ENCODE results near the gene ACOX3. TPM values are rescaled to one million over a fixed set of nuclear protein-coding genes. Genes with fewer than 3 reads are reported as not detected.

Gene ACOX3
- total RNA-seq, 1 experiment from 2014 or later, result 12.2 TPM

DNA sequence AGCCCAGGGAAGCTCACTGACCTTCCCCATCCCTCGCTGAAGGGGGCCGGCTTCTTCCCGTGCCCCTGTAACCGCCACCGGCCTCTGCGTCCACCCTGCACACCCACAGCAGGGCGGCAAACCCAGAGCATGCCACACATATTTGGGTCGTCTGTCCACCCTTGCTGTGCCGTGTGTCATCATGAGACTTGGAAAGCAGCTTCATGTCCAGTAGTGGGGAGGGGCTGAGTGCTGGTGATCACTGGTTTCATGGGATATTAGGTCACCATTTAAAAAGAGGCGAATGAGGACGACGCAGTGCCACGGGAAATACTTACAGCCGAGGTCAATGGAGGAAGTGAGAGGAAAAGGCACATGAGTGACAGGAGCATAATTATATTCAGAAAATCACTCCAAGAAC lies 96.1 kb downstream of the ACOX3 start:
- ChIA-PET CTCF (no interaction called here), POLR2A (ENCODE audit: unreplicated experiment) (no interaction called here)
- H3K36me3 ChIP-seq (ENCODE audit: low read depth, low read length), result no peaks in the 10 kb centered on the region
- H3K4me1 ChIP-seq (ENCODE audit: insufficient read depth, low read length), result no peaks in the 10 kb centered on the region
- ATAC-seq (no peak), DNase-seq (no peak)
- no peaks in the 10 kb centered on the region for H3K9me3 ChIP-seq (ENCODE audit: low read length)
- intact Hi-C loops (cut with micrococcal nuclease), result no loop called here
- no peak overlapping the region for H3K27ac ChIP-seq (ENCODE audit: low read length)
- H4K20me1 ChIP-seq (ENCODE audit: low read length), result no peaks in the 10 kb centered on the region
- BruUV-seq (replicated peaks), result no TSS peak
- H2AFZ ChIP-seq (ENCODE audit: low read length), result no peak overlapping the region
- H3K27me3 ChIP-seq (ENCODE audit: low read length), result no peaks in the 10 kb centered on the region
- no peak for TF ChIP-seq EZH2phosphoT487 (IDR thresholded peaks at IDR 0.05; ENCODE audit: borderline replicate concordance, low read length)
- no peak for TF ChIP-seq EZH2 (IDR thresholded peaks at IDR 0.05; ENCODE audit: low read length, unreplicated experiment)
- TF ChIP-seq, protein P1, sequence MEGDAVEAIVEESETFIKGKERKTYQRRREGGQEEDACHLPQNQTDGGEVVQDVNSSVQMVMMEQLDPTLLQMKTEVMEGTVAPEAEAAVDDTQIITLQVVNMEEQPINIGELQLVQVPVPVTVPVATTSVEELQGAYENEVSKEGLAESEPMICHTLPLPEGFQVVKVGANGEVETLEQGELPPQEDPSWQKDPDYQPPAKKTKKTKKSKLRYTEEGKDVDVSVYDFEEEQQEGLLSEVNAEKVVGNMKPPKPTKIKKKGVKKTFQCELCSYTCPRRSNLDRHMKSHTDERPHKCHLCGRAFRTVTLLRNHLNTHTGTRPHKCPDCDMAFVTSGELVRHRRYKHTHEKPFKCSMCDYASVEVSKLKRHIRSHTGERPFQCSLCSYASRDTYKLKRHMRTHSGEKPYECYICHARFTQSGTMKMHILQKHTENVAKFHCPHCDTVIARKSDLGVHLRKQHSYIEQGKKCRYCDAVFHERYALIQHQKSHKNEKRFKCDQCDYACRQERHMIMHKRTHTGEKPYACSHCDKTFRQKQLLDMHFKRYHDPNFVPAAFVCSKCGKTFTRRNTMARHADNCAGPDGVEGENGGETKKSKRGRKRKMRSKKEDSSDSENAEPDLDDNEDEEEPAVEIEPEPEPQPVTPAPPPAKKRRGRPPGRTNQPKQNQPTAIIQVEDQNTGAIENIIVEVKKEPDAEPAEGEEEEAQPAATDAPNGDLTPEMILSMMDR (conservative IDR thresholded peaks at IDR 0.05; ENCODE audit: low read depth, low read length), result no peak
- no peak overlapping the region for H3K9ac ChIP-seq (ENCODE audit: low read length)
- no peak overlapping the region for H3K4me3 ChIP-seq (ENCODE audit: low read length)
- H3K9me2 ChIP-seq (replicated peaks; ENCODE audit: low read length), result no peaks in the 10 kb centered on the region
- no peak overlapping the region for H3K4me2 ChIP-seq (ENCODE audit: low read length)
- H3F3A ChIP-seq (ENCODE audit: low read length, unreplicated experiment), result no peaks in the 10 kb centered on the region
- H3K79me2 ChIP-seq (ENCODE audit: low read length), result no peaks in the 10 kb centered on the region

DNA sequence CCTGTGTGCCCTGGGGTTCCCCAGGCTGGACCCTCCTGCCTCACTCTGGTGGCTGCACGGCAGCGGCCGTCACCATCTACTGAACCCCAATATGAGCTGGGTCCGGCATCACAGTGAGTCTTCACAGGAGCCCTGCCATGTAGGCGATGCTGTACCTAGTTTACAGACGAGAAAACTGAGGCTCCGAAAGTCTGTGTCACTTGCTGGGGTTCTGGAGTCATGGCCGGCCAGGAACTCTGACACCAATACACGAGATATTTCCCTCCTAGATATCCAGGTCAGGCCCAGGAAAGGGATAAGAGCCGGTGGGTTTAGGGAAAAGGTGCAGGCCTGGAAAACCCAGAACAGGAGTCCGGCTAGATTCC lies 96.6 kb downstream of the ACOX3 start:
- TF ChIP-seq EZH2phosphoT487 (IDR thresholded peaks at IDR 0.05; ENCODE audit: borderline replicate concordance, low read length), result no peak
- TF ChIP-seq, protein P1 (conservative IDR thresholded peaks at IDR 0.05; ENCODE audit: low read depth, low read length), result no peak
- no peak for TF ChIP-seq EZH2 (IDR thresholded peaks at IDR 0.05; ENCODE audit: low read length, unreplicated experiment)
- CTCF ChIA-PET, result no interaction called here
- no peak overlapping the region for H3K27ac ChIP-seq (ENCODE audit: low read length)

DNA sequence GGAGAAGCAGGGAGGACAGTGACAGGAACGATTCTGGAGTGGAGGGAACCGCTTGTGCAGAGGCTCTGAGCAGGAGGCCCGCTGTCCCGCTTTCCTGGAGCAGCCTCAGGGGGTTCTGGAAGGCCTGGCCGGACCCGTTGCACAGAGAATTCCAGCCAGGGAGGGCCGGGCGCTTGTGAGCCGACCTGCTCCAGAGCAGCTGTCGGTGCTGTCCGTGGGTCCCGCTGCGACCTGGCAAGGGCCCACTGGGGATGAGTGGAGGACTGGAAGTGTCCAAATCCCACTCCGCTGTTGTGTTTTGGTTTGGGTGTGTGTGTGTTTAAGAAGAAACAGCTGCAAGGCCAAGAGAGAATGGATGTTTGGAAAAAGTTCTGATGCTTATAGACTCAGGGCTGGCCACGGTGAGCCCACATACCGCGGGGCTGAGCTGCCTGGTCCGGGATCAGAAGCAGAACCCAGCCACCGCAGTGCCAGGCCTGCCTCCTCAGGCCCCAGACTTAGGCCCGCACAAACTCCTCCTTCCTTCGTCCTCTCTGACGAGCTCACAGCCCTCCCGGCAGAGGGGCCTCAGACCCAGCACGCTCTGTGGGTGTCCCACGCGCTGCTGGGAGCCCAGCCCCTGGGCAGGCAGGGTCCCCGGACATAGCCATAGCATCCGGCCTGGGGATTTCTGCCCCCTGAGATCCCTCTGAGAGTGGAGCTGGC lies 97.1 kb downstream of the ACOX3 start:
- BruUV-seq (replicated peaks), result no TSS peak
- Histone ChIP-seq H3K9me2 (replicated peaks; ENCODE audit: low read length) (no peaks in the 10 kb centered on the region), H3K4me3 (ENCODE audit: low read length) (no peak overlapping the region), H3K36me3 (ENCODE audit: low read depth, low read length) (no peaks in the 10 kb centered on the region), H3K4me2 (ENCODE audit: low read length) (no peak overlapping the region), H3K4me1 (ENCODE audit: insufficient read depth, low read length) (no peaks in the 10 kb centered on the region), H3K27ac (ENCODE audit: low read length) (no peak overlapping the region), H4K20me1 (ENCODE audit: low read length) (no peaks in the 10 kb centered on the region), H3K79me2 (ENCODE audit: low read length) (no peaks in the 10 kb centered on the region), H3K9me3 (ENCODE audit: low read length) (no peaks in the 10 kb centered on the region), H3F3A (ENCODE audit: low read length, unreplicated experiment) (no peaks in the 10 kb centered on the region), H3K27me3 (ENCODE audit: low read length) (no peaks in the 10 kb centered on the region), H2AFZ (ENCODE audit: low read length) (no peak overlapping the region), H3K9ac (ENCODE audit: low read length) (no peak overlapping the region)
- intact Hi-C loops (cut with micrococcal nuclease), result no loop called here
- POLR2A ChIA-PET (ENCODE audit: unreplicated experiment), result interaction anchor here (0.6 kb wide), 1 partner anchor 204 kb away, joined by 4 read pairs; no protein-coding TSS in a partner anchor
- DNase-seq (no peak), ATAC-seq (no peak)
- TF ChIP-seq EZH2phosphoT487 (IDR thresholded peaks at IDR 0.05; ENCODE audit: borderline replicate concordance, low read length) (no peak), EZH2 (IDR thresholded peaks at IDR 0.05; ENCODE audit: low read length, unreplicated experiment) (no peak)
- TF ChIP-seq, protein P1 (conservative IDR thresholded peaks at IDR 0.05; ENCODE audit: low read depth, low read length), result no peak
- CTCF ChIA-PET, result no interaction called here

More for the DNA sequence above, 96.6 kb downstream of the ACOX3 start:
- H3K4me2 ChIP-seq (ENCODE audit: low read length), result no peak overlapping the region
- H3K9ac ChIP-seq (ENCODE audit: low read length), result no peak overlapping the region
- H3K36me3 ChIP-seq (ENCODE audit: low read depth, low read length), result no peaks in the 10 kb centered on the region
- H3K79me2 ChIP-seq (ENCODE audit: low read length), result no peaks in the 10 kb centered on the region
- no peaks in the 10 kb centered on the region for H3K4me1 ChIP-seq (ENCODE audit: insufficient read depth, low read length)
- DNase-seq, result no peak
- no peaks in the 10 kb centered on the region for H4K20me1 ChIP-seq (ENCODE audit: low read length)
- POLR2A ChIA-PET (ENCODE audit: unreplicated experiment), result no interaction called here
- H3K9me3 ChIP-seq (ENCODE audit: low read length), result no peaks in the 10 kb centered on the region
- no TSS peak for BruUV-seq (replicated peaks)
- H3F3A ChIP-seq (ENCODE audit: low read length, unreplicated experiment), result no peaks in the 10 kb centered on the region
- H2AFZ ChIP-seq (ENCODE audit: low read length), result no peak overlapping the region
- ATAC-seq, result no peak
- H3K4me3 ChIP-seq (ENCODE audit: low read length), result no peak overlapping the region
- H3K9me2 ChIP-seq (replicated peaks; ENCODE audit: low read length), result no peaks in the 10 kb centered on the region
- H3K27me3 ChIP-seq (ENCODE audit: low read length), result no peaks in the 10 kb centered on the region
- intact Hi-C loops (cut with micrococcal nuclease), result no loop called here
